MM.1S (cell line): ENCODE results near the gene ZRANB1.

Experiments
- EZH2 ChIP-seq: fragments of 300-600 bp; sonication (generic); optimal IDR thresholded peaks from 2 replicates; pipeline ENCODE3; 2017; ENCODE audit warnings: low read depth, mild to moderate bottlenecking, antibody characterized with exemption, low read length, mixed read lengths
- TF ChIP-seq, protein P1 (sequence below): fragments of 300-600 bp; sonication (generic); IDR thresholded peaks from 2 replicates; pipeline ENCODE4 v1.5.1; 2016; ENCODE audit warnings: antibody characterized with exemption, low read length, mixed read lengths

DNA sequence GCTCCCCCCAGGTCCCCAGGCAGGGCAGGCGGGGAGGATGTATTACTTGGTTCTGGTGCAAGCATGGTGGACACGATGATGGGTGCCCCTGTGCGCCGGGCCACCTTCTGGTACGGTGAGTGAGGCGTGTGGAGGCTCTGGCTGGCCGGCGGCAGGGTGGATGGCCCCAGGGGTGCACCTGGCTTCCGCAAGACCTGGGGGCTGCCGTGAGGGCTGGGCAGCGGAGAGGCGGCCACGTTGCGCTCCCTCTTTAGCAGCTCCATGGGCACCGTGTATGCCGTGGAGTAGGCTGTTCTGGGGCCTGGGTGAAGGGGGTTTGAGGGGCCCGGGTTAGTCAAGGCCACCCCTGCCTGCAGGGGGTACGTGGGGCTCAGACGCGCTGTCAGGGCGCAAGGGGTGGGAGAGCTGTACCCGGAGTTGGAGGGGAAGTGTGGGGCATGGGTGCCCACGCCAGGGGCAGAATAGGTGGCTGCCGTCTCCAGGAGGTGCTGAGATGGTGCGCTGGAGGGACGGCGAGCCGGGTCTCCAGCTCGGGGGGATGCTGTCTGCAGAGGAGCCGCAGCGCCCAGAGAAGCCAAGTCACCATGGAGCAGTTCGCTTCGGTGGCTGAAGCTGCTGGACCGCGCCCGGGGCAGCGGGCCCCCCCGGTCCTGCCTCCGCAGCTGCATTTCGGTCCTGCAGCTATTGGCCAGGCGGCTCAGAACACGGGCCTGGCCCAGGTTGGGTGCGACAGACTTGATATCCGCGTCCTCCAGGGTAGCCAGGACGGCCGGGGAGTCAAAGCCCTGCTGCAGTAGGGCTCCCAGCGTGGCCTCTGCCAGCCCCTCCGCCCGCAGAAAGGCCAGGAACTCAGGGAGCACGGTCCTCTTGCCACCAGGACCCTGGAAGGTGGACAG, 84.4 kb downstream of the ZRANB1 start:
- TF ChIP-seq, protein P1, sequence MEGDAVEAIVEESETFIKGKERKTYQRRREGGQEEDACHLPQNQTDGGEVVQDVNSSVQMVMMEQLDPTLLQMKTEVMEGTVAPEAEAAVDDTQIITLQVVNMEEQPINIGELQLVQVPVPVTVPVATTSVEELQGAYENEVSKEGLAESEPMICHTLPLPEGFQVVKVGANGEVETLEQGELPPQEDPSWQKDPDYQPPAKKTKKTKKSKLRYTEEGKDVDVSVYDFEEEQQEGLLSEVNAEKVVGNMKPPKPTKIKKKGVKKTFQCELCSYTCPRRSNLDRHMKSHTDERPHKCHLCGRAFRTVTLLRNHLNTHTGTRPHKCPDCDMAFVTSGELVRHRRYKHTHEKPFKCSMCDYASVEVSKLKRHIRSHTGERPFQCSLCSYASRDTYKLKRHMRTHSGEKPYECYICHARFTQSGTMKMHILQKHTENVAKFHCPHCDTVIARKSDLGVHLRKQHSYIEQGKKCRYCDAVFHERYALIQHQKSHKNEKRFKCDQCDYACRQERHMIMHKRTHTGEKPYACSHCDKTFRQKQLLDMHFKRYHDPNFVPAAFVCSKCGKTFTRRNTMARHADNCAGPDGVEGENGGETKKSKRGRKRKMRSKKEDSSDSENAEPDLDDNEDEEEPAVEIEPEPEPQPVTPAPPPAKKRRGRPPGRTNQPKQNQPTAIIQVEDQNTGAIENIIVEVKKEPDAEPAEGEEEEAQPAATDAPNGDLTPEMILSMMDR: no peak
- TF ChIP-seq EZH2: no peak
